HG02938 (cell line): ENCODE data around the gene FBRS.
"Not testable (repeated sequence)": the region's sequence is repeated elsewhere in the genome, so short reads cannot be mapped to it uniquely, and the experiment has no call there.

Source experiments
- ATAC-seq: cut with Tn5 transposase; IDR thresholded peaks from one replicate; pipeline ENCODE4 v1.9.1; 2021; ENCODE audit warnings: mild to moderate bottlenecking, moderate library complexity; ENCODE audit not compliant: unreplicated experiment

The FBRS gene

GRCh38 chr16:30697264-30698138 is 39.3 kb downstream of the FBRS start:
- ATAC-seq = no peak

GRCh38 chr16:30698139-30698815 is 40.0 kb downstream of the FBRS start:
- peak; percentile 82 for ATAC-seq

GRCh38 chr16:30698816-30699614 is 40.8 kb downstream of the FBRS start, which contains the start of gene SRCAP:
Gene SRCAP, plus strand, starts transcription at chr16:30699171. Its CDS starts 1,654 bp downstream, at chr16:30700825.
- peak; percentile 11 for ATAC-seq

GRCh38 chr16:30699615-30700099 is 41.4 kb downstream of the FBRS start:
- ATAC-seq = no peak

GRCh38 chr16:30700491-30700890 is 42.3 kb downstream of the FBRS start:
- no peak for ATAC-seq

DNA sequence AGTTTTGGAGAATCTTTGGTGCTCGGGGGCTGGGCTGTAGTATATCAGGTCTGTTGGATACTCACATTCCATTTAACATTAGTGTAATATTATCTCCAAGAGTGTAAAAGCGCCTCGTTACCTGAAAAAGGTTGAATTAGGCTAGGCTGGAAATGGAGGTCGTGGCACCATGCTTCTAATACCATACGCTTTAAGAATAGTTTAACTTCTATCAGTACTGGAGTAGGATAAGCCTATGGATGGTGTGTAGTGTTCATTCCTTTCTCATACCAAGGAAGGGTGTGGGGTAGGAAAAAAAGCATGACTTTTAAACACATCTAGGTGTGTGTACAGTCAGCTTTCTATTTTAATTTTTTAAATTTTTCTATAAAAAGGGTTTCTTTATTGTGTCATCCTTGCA is 42.7 kb downstream of the FBRS start:
- no peak for ATAC-seq

GRCh38 chr16:30703071-30703470 is 44.8 kb downstream of the FBRS start:
- ATAC-seq = not testable (repeated sequence)

DNA sequence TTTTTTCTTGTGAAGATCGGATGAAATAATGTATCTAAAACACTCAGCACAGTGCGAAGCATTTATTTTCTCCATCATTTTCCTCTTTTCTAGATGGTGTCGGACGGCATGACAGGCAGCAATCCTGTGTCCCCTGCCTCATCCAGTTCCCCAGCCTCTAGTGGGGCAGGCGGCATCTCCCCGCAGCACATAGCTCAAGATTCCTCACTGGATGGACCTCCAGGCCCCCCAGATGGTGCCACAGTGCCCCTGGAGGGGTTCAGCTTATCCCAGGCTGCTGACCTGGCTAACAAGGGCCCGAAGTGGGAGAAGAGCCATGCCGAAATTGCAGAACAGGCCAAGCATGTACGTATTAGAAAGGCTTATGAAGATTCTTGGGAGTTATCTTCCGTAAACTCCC is 45.7 kb downstream of the FBRS start:
- no peak for ATAC-seq

GRCh38 chr16:30706046-30706445 is 47.8 kb downstream of the FBRS start:
- no peak for ATAC-seq

DNA sequence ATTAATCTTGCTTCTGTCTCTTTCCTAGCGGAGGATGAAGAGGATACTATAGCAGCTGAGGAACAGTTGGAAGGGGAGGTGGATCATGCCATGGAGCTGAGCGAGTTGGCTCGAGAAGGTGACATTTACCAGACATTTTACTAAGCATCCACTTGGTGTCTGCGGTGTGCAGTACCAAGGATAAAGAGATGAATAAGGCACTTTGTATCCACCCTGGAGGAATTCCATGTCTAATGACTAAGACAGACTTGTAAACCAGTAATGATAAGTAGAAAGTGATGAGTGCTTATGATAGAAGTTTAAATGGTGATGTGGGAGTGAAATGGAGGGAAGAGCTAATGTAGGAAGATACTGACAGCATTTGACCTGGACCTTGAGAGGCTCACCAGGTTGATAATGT is 52.7 kb downstream of the FBRS start:
- no peak for ATAC-seq

DNA sequence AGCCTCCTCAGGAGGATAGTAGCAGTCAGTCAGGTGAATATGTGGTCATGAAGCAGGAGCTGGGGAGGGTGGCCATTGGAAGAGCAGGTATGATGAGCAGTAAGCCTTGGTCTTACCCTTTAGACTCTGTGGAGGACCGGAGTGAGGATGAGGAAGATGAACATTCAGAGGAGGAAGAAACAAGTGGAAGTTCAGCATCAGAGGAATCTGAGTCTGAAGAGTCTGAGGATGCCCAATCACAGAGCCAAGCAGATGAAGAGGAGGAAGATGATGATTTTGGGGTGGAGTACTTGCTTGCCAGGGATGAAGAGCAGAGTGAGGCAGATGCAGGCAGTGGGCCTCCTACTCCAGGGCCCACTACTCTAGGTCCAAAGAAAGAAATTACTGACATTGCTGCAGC is 53.5 kb downstream of the FBRS start:
- no peak for ATAC-seq

DNA sequence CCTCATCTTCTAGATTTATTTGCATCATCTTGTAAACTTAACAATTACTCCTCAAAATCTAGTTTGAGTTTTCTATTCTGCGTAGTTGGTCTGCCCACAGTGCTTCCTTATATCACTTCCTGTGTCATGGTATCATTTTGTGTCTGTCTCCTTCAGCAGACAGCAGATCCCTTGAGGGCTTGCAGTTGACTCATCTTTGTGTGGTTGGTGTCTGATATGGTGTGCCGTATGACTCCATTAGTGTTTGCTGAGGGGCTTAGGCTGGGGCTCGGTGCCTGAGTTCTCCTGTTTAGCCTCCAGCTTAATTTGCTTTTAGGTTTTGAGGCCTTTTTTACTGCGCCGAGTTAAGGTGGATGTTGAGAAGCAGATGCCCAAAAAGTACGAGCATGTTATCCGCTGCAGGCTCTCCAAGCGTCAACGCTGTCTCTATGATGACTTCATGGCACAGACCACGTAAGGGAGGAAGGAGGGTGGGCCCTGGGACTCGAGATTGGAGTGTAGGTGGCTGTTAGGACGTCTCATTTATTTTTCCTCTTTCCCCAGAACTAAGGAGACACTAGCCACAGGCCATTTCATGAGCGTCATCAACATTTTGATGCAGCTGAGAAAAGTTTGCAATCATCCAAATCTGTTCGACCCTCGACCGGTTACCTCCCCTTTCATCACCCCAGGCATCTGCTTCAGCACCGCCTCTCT is 57.7 kb downstream of the FBRS start:
- no peak for ATAC-seq

DNA sequence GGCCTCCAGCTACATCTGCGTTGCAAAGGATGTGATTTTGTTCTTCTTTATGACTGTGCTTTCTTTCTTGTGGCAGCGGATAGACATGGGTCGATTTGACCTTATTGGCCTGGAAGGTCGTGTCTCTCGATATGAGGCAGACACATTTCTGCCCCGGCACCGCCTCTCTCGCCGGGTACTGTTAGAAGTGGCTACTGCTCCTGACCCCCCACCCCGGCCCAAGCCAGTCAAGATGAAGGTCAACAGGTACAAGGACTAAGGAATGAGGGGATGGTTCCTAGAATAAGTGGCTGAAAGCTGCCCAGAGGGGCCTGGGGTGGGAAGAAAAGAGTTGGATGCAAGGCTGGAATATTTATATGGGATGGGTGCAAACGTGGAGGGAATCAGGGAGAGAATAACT is 61.9 kb downstream of the FBRS start:
- no peak for ATAC-seq
